HTR-8/SVneo (cell line): Measurements from ENCODE around the gene MEIS2.
A peak's percentile ranks its signal among the peaks of the same experiment; 100 is the strongest.

Experiments
- DNase-seq: peaks from one replicate; pipeline ENCODE4 v3.0.0; 2011; ENCODE audit warnings: low spot score, mixed read lengths; ENCODE audit not compliant: insufficient read length
- FAIRE-seq: peaks from 2 replicates; lab custom pipeline; 2011; peaks lifted over from hg19 to GRCh38; lab: Jason Lieb, UNC

MEIS2 gene

GRCh38 chr15:37080261-37080921, 20.0 kb downstream of the MEIS2 start:
- DNase-seq = no peak

GRCh38 chr15:37079726-37080125, 20.6 kb downstream of the MEIS2 start:
- DNase-seq (no peak), FAIRE-seq (no peak)

More at GRCh38 chr15:37080261-37080921, 20.0 kb downstream of the MEIS2 start:
- FAIRE-seq = no peak

DNA sequence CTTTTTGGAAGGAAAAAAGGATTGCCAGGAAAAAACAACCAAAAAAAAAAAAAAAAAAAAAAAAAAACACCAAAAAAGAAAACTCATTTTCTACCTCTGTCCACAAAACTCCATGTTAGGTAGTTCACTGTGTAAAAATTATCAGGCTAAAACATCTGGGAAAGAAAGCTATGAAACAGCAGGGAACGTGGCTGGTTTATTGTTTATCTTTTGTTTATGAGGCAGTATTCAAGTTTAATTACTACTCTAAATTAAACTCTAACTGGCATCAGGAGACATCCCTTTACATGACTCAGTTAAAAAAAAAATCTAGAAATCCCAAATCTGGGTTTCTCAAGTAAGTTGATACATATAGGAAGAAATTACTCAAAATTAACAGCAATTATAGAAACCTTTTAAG, 21.8 kb downstream of the MEIS2 start:
- FAIRE-seq (no peak), DNase-seq (no peak)

DNA sequence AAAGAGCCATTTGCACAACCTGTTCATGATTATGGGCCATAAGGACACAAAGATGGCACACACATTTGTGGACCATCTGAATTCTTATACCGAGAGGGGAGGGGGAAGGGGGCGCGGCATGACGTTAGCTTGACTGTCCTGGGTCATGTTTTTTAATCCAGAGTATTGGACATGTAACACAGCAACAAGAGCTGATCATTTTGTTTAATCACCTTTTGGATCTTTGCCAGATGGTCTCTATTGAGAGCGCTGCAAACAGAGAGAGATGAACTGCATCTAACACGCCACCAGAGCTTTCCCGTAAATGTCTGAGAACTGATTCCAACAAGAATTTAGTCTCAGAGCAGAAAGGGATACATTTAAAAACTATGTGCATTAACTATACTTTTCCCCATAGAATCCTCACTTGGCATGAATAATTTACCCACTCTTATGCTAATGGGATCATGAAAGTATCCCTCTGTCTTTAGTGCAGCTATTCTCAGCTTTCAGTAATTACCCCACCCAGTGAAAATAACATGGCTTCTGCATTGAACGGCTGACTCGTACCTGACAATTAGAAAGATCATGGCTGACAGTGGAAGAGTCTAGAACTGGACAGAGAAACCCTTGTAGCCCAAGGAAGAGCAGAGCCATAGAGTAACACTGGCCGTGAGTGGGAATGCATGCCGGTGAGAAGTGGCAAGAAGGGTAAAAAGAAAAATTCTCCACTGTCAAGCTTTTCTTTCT, 22.6 kb downstream of the MEIS2 start:
- DNase-seq (no peak), FAIRE-seq (no peak)

- no peak for DNase-seq
- FAIRE-seq = no peak
Measured at GRCh38 chr15:37076543-37076942, 23.8 kb downstream of the MEIS2 start.

DNA sequence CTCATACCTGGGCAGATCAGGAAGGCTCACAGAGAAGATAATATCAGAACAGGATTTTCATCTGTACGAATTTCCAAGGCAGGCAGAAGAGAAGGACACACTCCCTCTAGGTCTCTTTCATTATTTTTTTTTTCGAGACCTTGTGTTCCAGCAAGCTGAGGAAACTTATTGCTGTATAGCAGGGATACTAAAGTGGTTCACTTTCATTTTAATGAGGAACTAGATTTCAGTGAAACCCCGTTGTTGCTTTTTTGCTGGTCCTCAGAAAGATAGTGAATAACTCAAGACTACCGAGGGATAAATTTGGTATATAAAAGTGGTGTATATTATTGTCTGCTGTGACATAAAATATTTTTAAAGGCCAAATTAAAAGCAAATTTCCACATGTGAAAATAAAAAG, 24.6 kb downstream of the MEIS2 start:
- FAIRE-seq (no peak), DNase-seq (no peak)

DNA sequence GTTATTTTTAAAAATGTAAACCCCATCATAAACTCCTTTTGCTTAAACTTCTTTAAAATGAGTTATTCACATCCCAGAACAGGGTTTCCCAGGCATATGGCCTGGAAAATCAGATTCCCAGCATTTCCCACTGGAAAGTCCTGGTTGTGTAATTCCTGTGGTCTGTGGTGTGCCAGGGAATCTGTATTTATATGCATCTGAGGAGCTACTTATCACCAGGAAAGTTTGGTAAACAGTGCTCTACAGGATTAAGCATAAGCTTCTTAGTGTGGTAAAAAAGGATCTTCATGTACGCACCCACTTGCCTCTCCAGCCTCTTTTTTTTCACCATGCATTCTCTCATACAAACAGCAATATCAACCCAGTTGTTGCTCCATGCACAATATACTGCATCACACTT, 28.2 kb downstream of the MEIS2 start:
- no peak for DNase-seq
- FAIRE-seq = no peak

- FAIRE-seq = no peak
- DNase-seq = no peak
Measured at GRCh38 chr15:37071134-37071533, 29.2 kb downstream of the MEIS2 start.

GRCh38 chr15:37070686-37071085, 29.7 kb downstream of the MEIS2 start:
- FAIRE-seq = no peak
- no peak for DNase-seq

DNA sequence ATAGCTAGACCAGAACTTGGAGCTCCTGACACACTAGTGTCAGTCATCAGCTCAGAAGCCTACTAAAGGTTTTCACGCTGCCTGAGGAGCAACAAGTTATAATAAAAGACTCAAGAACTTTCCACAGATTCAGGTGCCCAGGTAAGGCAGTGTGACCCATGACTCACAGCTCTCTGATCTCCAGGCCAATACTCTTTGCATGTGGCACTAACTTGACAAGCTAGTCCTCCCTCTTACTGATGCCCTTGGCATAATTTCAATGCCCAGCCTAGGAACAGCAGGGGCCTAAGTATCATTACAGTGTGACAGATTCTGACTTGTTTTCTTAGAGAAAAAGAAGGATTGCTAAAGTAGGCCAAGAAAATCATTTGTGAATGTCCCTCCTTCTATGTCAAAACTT, 38.4 kb downstream of the MEIS2 start:
- no peak for DNase-seq
- FAIRE-seq = no peak

GRCh38 chr15:37059086-37059485, 41.3 kb downstream of the MEIS2 start:
- DNase-seq (no peak), FAIRE-seq (no peak)

DNA sequence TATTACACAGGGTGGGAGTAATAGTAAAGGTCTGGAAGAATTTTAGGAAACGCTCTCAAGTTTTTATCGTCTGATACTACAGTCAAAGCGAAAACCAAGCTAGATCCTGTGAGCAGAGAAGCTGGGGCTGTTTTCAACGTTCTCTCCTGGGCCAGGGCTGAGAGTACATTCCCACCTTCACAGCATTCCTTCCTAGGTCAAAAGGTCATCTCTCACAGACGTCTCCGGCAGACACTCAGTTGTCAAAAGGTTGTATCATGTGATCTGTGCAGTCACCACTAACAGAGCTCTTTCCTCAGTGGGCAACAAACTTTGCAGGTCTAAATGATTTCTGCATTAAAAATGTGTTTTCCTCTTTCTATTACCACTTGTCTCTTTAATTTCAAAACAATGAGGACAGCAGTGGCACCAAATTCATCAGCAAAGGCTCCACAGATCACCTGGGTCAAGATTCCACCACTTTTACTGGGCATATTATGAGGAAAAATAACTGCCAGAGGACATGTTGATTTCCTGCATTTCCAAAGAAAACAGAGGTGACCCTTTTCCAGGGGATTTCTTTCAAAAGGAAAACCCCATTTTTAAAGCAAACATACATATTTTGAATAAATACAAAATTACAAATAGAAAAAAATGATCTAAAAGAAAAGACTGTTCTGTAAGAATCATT, 41.9 kb downstream of the MEIS2 start:
- DNase-seq (no peak), FAIRE-seq (no peak)

DNA sequence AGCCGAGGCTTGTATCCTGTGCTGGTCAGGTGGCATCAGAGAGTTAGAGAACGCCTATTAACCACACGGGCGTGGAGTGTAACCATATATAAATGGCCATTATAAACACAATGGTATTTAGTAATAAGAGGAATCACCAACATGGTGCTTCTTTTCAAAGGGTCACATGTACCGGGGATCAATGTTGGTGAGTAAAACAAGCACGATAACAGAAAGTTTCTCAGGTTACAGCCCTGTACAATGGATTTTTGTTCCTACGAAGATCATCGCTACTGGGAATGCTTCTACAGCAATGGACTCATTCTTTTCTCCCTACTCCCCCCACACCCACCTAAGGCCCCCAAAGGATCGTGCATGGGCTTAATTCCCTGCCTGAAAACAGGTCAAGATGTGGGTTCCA, 42.5 kb downstream of the MEIS2 start:
- DNase-seq (no peak), FAIRE-seq (no peak)

DNA sequence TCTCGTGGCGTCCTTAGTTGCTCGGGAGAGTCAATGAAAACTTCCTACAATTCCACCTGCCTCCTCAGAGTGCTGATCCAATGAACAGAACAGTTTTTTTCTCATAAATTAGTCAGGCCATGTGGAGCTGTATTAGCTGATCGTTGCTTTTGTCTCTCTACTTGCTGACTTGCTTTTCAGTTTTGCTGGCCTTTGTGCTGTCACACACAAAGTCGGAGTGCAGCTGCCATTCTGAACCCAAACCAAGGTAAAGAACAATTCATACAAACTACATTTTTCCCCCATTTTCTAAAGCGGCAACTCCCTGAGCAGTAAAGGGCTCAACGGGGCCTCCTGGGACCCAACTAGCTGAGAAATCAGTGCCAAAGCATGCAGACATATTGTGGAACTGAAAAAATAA, 43.1 kb downstream of the MEIS2 start:
- FAIRE-seq = no peak
- DNase-seq = no peak

DNA sequence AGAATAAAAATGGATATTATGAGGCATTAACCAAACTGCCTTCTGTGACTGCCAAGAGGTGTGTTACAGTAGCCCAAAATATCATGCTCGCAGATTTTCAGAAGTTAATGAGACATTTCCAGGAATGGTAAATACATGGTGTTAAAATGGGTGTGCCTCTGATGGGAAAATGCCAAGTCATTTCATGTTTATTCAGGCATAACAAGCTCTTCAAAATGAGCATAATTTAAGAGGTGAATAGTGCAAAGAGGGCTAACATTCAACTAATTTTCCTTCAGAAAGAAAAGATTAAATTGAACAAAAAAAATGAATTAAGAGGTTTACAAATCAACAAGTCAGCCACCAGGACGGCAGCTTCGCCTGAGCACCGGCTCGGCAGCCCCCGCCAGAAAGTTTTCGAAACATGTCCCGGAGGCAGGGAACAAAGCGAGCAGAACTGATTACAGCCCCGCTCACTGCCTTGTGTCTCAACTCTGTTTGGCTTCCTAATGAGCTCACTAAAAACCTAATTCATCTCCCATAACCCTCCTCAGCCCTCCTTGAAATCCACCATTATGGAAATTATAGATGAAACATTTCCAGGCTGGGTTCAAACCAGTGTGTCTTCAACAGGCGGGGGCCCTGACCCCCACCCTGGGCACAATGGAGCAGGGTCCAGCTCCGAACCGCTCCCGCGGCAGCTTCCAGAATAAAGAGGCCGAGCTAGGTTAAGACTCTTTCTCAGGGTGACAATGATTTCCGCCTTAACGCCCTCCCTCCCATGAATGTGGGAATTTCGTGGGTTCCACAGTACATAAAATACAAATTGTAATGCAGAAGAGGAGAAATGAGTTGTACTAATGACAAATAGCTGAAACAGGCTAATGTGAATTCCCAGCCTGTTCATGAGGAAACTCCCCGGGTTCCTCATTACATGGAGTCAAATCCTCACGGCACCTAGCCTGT, 43.9 kb downstream of the MEIS2 start:
- DNase-seq (no peak), FAIRE-seq (no peak)

- no peak for FAIRE-seq
- no peak for DNase-seq
Measured at GRCh38 chr15:37055481-37055880, 44.9 kb downstream of the MEIS2 start.

DNA sequence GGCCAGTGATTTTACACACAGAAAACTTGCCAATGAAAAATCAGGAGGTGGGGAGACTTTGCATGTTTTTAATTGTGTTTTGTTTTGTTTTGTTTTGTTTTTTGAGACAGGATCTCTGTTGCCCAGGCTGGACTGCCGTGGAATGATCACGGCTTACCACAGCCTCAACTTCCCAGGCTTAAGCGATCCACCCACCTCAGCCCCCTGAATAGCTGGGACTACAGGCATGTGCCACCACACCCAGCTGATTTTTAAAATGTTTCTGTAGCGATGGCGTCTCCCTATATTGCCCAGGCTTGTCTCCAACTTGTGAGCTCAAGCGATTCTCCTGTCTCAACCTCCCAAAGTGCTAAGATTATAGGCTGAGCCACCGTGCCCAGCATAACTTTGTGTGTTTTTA, 46.0 kb downstream of the MEIS2 start:
- DNase-seq = no peak
- FAIRE-seq = no peak

GRCh38 chr15:37053166-37053565, 47.2 kb downstream of the MEIS2 start:
- no peak for DNase-seq
- no peak for FAIRE-seq

GRCh38 chr15:37050345-37050744, 50.0 kb downstream of the MEIS2 start:
- DNase-seq = no peak
- no peak for FAIRE-seq

DNA sequence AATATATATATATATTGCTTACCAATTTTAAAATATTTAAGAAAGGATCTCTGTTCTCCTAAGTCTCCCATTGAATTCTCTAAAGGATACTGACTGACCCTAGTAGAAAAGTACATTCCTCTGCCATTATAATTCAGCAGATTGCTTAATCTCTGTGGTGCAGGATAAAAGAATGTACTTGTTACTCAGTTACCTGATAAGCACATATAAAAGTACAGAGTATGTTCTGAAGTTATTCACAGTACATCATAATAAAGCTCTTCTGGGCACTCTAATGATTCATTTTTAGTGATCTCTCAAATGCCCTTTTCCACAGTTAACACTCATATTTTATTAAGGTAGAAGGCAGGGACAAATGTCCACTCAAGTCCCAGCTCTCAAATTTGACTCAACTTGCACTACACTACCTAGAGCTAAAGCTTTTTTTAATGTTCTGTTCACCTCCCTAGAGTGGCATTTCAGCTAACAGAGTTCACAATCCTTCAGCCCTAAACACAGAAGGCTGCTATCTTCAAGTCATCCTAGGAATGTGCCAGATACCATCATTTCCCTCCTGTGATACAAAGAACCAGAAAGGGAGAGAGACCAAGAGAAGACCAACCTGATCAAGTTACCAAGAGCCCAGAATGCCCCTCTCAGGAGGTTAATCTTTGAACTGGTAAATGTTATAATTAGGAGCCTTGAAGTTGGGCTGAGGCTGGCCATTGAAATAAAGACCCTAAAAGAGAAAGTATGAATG, 53.3 kb downstream of the MEIS2 start:
- no peak for FAIRE-seq
- DNase-seq = peak; percentile 14
